GM12873 (cell line): Measurements from ENCODE around the gene RCAN1.

Source experiments
- TF ChIP-seq, protein P1 (sequence below): IDR thresholded peaks from 2 replicates; pipeline ENCODE4 v1.5.1; 2012; ENCODE audit warnings: low read depth, mild to moderate bottlenecking, moderate library complexity, low read length, control low read depth; ENCODE audit not compliant: insufficient read depth; ENCODE audit errors: missing control alignments

RCAN1 gene

DNA sequence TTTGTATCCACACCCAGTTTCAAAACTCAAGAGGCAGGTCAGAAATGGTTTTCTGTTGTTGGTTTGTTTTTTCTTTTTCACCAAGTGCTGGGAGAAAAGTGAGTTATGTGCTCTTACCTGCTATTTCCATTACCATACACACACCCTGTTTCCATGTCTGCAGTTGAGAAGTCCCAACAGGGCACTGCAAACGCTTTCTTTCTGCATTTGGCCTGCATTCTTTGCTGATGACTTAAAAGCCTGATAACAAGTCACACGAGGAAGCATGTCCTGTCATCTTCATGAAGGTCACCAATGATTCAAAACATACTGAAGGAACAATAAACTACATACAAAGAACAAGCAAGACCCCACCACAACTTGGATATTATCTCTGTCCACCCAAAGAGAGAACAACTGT, 78.1 kb downstream of the RCAN1 start:
- TF ChIP-seq, protein P1, sequence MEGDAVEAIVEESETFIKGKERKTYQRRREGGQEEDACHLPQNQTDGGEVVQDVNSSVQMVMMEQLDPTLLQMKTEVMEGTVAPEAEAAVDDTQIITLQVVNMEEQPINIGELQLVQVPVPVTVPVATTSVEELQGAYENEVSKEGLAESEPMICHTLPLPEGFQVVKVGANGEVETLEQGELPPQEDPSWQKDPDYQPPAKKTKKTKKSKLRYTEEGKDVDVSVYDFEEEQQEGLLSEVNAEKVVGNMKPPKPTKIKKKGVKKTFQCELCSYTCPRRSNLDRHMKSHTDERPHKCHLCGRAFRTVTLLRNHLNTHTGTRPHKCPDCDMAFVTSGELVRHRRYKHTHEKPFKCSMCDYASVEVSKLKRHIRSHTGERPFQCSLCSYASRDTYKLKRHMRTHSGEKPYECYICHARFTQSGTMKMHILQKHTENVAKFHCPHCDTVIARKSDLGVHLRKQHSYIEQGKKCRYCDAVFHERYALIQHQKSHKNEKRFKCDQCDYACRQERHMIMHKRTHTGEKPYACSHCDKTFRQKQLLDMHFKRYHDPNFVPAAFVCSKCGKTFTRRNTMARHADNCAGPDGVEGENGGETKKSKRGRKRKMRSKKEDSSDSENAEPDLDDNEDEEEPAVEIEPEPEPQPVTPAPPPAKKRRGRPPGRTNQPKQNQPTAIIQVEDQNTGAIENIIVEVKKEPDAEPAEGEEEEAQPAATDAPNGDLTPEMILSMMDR: no peak

DNA sequence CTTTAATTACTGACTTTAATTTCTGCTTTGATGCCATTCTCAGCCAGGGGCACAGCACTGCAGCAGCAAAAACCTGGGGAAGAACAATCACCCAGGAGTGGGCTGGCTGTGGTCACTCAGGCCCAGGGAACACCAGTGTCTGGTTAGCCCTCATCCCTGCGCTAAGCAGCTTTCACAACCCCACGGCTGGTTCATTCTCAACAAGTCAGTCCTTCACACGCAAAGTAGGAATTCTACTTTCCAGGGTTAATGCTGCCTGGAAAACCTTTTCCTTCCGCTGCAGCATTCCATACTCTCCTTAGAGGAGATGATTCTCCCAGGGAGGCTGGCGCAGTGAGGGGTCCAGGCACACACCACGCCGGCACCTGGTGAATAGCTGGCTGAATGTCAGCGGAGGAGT, 78.6 kb downstream of the RCAN1 start:
- TF ChIP-seq, protein P1: no peak

DNA sequence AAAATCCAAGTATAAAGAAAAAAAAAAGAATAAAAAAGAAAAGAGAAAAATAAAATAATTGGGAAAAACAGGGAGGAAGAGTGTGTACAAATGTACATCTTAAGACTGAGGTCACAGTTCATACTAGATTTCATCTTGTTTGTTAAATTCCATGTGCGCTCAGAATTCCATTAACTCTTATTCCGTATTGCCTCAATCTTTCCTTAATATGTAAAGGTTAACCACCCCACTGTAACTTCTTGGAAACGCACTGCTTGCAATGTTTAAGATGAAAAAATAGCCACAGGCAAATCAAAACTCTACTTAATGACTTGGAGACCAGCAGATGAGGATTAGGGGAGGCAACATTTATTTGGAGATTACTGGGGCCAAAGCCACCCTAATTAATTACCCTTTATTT, 79.0 kb downstream of the RCAN1 start:
- TF ChIP-seq, protein P1: no peak

DNA sequence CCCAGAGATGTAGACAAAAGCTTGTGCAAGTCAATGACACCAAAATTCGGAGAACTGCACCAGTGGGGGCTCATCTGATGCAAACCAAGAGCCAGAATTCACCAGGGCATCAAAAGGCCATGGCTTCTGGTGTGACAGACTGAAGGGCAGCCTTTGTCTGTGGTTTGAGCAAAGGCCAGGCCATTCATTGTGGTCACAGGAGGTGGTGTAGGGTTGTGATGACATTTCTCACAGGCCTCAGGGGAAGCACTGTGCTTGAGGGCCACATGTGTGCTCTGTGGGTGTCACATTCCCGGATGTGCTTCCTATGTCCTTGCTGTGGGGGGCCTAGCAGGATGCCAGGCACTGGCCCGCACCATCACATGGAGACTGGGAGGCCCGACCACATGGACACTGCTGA, 80.4 kb downstream of the RCAN1 start:
- TF ChIP-seq, protein P1: no peak

DNA sequence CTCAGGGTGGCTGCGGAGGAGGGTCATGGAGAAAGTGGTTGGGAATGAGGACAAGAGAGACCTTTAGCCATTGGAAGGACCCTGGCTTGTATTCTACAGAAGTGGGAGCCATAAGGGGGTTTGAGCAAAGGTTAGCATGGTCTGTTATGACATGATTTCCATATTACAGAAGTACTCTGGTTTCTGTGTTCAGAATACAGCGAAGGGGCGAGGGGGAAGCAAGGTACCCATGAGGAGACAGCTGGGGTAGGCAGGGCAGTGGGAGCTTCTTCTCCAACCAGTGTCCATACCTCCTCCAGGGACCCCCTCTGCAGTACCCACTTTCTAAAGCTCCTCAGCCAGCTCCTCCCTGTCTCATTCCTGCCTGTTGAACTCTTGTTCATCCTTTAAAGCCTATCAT, 81.0 kb downstream of the RCAN1 start:
- TF ChIP-seq, protein P1: no peak

DNA sequence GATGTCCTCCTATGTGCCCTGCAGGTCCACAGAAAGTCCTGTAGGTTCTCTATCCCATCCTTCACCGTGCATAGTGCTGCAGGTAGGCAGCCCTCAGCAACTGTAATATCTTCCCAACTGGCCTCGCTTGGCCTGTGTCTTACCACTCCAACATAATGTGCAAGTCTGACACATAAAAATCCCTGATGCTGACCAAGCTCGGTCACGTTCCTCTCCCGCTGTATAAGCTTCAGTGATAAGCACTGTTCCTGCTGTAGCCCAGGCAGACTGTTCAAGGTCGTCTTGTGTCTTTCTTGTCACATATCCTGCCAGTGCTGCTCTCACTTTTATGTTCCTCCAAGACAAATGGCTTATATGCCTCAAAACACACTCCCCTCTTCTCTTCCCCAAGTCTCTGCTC, 83.5 kb downstream of the RCAN1 start:
- TF ChIP-seq, protein P1: no peak

DNA sequence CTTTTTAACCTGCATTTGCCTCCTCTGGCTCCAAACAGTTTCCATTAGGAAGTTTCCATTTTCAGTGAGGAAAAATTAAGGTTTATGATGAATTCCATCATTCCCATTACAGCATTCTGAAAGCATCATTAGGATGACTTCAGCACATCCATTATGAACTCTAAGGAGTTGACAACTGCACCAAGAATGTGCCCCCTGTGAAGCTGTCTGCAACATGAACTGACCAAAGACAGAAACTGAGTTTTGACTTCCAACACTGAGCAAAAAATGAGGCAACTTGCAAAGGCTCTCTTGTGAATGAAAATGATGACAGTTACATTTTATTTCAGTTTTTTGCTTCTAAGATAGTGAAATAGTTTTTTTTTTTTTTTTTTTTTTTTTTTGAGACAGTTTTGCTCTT, 84.7 kb downstream of the RCAN1 start:
- TF ChIP-seq, protein P1: no peak

DNA sequence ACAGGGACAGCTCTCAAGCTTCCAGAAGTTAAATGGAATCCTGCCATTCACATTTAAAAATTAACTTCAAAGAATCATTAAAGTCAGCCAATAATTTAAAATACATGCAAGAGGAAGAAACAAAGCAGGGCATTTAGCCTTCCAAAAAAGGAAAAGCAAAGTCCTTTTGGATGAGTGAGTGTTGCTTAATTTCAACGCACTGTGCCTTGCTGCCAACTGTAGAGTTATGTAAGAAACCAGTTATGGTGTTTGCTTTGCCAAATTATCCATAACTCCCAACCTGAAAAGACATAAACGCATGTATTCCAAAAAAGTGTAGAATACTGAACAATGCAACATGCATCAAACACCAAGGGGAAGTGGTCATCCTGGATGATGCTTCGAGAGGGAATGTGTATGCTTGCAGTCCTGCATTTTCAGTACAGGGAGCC, 86.8 kb downstream of the RCAN1 start:
- TF ChIP-seq, protein P1: no peak
